NCI-H2227 (cell line): ENCODE measurements around the gene MBOAT1.
A peak's percentile ranks its signal among the peaks of the same experiment; 100 is the strongest.

Source experiments
- DNase-seq: peaks from one replicate; lab custom pipeline; 2025; ENCODE audit not compliant: unreplicated experiment; lab: John Stamatoyannopoulos, UW

MBOAT1 gene

GRCh38 chr6:20109526-20109925 lies 102.7 kb downstream of the MBOAT1 start:
- DNase-seq = no peak

GRCh38 chr6:20105838-20106237 lies 106.4 kb downstream of the MBOAT1 start:
- no peak for DNase-seq

- no peak for DNase-seq
Measured at GRCh38 chr6:20104696-20105095, 107.6 kb downstream of the MBOAT1 start.

- DNase-seq = no peak
Measured at GRCh38 chr6:20102397-20103073, 109.7 kb downstream of the MBOAT1 start.

GRCh38 chr6:20099156-20099555 lies 113.1 kb downstream of the MBOAT1 start:
- no peak for DNase-seq

GRCh38 chr6:20098267-20098876 lies 113.9 kb downstream of the MBOAT1 start:
- no peak for DNase-seq

GRCh38 chr6:20096536-20096935 lies 115.7 kb downstream of the MBOAT1 start:
- DNase-seq = no peak

- no peak for DNase-seq
Measured at GRCh38 chr6:20095436-20095835, 116.8 kb downstream of the MBOAT1 start.

GRCh38 chr6:20092071-20092566 lies 120.2 kb downstream of the MBOAT1 start:
- peak; percentile 77 for DNase-seq

GRCh38 chr6:20086992-20087391 lies 125.3 kb downstream of the MBOAT1 start:
- no peak for DNase-seq

- DNase-seq = no peak
Measured at GRCh38 chr6:20085817-20086216, 126.5 kb downstream of the MBOAT1 start.

- DNase-seq = no peak
Measured at GRCh38 chr6:20084411-20084810, 127.9 kb downstream of the MBOAT1 start.

GRCh38 chr6:20071998-20072397 lies 140.3 kb downstream of the MBOAT1 start:
- no peak for DNase-seq

- DNase-seq = no peak
Measured at GRCh38 chr6:20070047-20070446, 142.2 kb downstream of the MBOAT1 start.

GRCh38 chr6:20069021-20069522 lies 143.2 kb downstream of the MBOAT1 start:
- DNase-seq = peak; percentile 47

- no peak for DNase-seq
Measured at GRCh38 chr6:20068421-20068988, 143.8 kb downstream of the MBOAT1 start.

- DNase-seq = no peak
Measured at GRCh38 chr6:20061952-20062351, 150.3 kb downstream of the MBOAT1 start.

- DNase-seq = no peak
Measured at GRCh38 chr6:20060252-20060651, 152.0 kb downstream of the MBOAT1 start.

GRCh38 chr6:20058912-20059311 lies 153.4 kb downstream of the MBOAT1 start:
- no peak for DNase-seq

GRCh38 chr6:20058121-20058905 lies 154.0 kb downstream of the MBOAT1 start:
- peak; percentile 46 for DNase-seq

GRCh38 chr6:20056350-20056992 lies 155.8 kb downstream of the MBOAT1 start:
- DNase-seq = peak; percentile 79
